DMS53 treated with DMSO at 0.1 percent for 48 hours (cell line): Measurements from ENCODE around the gene USP6.
A peak's percentile ranks its signal among the peaks of the same experiment; 100 is the strongest.
"Not testable (repeated sequence)": the region's sequence is repeated elsewhere in the genome, so short reads cannot be mapped to it uniquely, and the experiment has no call there.

Source experiments
- DNase-seq: peaks from one replicate; lab custom pipeline; 2025; ENCODE audit not compliant: unreplicated experiment; lab: John Stamatoyannopoulos, UW

The USP6 gene

GRCh38 chr17:5184288-5184687 lies 68.5 kb downstream of the USP6 start:
- no peak for DNase-seq

- DNase-seq, result peak; percentile 72
These were observed 75.9 kb downstream of the USP6 start, which contains the start of gene ZNF594 for GRCh38 chr17:5191541-5192417. TSS of gene ZNF594 (minus strand) at chr17:5191868. CDS start at chr17:5184256, 7,612 bp downstream.

- DNase-seq, result no peak
These were observed 78.5 kb downstream of the USP6 start for GRCh38 chr17:5194346-5194745.

GRCh38 chr17:5198472-5198871 lies 82.6 kb downstream of the USP6 start:
- DNase-seq, result no peak

GRCh38 chr17:5200360-5200759 lies 84.5 kb downstream of the USP6 start:
- DNase-seq, result no peak

GRCh38 chr17:5201011-5201410 lies 85.2 kb downstream of the USP6 start:
- DNase-seq, result no peak

- DNase-seq, result no peak
These were observed 87.5 kb downstream of the USP6 start for GRCh38 chr17:5203178-5203907.

- DNase-seq, result no peak
These were observed 88.1 kb downstream of the USP6 start for GRCh38 chr17:5203908-5204294.

GRCh38 chr17:5209396-5209795 lies 93.6 kb downstream of the USP6 start:
- no peak for DNase-seq

- no peak for DNase-seq
These were observed 94.3 kb downstream of the USP6 start for GRCh38 chr17:5210091-5210490.

GRCh38 chr17:5210614-5211252 lies 94.9 kb downstream of the USP6 start:
- DNase-seq, result no peak

- DNase-seq, result no peak
These were observed 95.6 kb downstream of the USP6 start for GRCh38 chr17:5211458-5211857.

- not testable (repeated sequence) for DNase-seq
These were observed 101.7 kb downstream of the USP6 start for GRCh38 chr17:5217562-5217961.

- no peak for DNase-seq
These were observed 103.7 kb downstream of the USP6 start for GRCh38 chr17:5219536-5219935.

GRCh38 chr17:5220074-5220473 lies 104.2 kb downstream of the USP6 start:
- no peak for DNase-seq

- DNase-seq, result not testable (repeated sequence)
These were observed 106.1 kb downstream of the USP6 start for GRCh38 chr17:5221912-5222311.
